GM12872 (cell line): ENCODE results near the gene JAKMIP2.

Source experiments
- TF ChIP-seq, protein P1 (sequence below): IDR thresholded peaks from 3 replicates; pipeline ENCODE4 v1.5.1; 2011; ENCODE audit warnings: low read depth, mild to moderate bottlenecking, low read length, moderate library complexity; ENCODE audit not compliant: insufficient read depth

Gene JAKMIP2

DNA sequence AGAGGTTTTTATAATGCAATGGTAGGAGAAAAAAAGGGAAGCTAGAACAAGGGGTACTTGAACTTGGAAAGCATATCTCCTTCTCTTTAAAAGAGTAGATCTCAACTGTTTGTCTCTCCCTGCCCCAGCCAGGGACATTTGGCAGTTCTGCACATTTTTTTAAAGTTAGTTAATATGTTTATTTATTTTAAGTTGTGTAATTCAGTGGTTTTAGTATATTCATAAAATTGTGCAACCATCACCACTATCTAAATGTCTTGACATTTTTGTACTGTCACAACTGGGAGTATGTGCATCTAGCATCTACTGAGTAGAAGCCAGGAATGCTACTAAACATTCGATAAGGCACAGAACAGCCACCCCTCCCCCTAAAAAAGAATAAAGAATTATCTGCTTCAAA is 169.2 kb downstream of the JAKMIP2 start:
- TF ChIP-seq, protein P1, sequence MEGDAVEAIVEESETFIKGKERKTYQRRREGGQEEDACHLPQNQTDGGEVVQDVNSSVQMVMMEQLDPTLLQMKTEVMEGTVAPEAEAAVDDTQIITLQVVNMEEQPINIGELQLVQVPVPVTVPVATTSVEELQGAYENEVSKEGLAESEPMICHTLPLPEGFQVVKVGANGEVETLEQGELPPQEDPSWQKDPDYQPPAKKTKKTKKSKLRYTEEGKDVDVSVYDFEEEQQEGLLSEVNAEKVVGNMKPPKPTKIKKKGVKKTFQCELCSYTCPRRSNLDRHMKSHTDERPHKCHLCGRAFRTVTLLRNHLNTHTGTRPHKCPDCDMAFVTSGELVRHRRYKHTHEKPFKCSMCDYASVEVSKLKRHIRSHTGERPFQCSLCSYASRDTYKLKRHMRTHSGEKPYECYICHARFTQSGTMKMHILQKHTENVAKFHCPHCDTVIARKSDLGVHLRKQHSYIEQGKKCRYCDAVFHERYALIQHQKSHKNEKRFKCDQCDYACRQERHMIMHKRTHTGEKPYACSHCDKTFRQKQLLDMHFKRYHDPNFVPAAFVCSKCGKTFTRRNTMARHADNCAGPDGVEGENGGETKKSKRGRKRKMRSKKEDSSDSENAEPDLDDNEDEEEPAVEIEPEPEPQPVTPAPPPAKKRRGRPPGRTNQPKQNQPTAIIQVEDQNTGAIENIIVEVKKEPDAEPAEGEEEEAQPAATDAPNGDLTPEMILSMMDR = no peak

DNA sequence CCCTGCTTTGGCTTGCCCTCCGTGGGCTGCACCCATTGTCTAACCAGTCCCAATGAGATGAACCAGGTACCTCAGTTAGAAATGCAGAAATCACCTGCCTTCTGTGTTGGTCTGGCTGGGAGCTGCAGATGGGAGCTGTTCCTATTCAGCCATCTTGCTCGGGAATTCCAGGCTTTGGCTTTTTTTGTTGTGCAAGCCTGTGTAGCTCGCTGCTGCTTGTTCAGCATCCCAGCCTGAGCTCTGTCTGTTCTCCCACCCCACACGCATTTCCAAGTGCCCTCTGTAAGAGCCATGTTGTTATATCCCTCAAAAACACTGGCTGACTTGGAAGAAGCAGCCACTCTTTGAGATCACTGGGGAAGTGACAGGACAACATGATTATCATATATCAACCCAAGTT is 171.0 kb downstream of the JAKMIP2 start:
- TF ChIP-seq, protein P1 = no peak

DNA sequence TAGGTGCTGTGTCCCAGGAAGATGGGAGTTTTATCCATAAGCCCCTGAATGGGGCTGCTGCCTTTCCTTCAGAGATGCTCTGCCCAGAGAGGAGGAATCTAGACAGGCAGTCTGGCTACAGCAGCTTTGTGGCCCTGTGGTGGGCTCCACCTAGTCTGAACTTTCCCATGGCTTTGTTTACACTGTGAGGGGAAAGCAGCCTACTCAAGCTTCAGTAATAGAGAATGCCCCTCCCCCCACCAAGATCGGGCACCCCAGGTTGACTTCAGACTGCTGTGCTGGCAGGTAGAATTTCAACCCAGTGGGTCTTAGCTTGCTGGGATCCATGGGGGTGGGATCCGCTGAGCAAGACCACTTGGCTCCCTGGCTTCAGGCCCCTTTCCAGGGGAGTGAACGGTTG is 171.7 kb downstream of the JAKMIP2 start:
- TF ChIP-seq, protein P1 = no peak

DNA sequence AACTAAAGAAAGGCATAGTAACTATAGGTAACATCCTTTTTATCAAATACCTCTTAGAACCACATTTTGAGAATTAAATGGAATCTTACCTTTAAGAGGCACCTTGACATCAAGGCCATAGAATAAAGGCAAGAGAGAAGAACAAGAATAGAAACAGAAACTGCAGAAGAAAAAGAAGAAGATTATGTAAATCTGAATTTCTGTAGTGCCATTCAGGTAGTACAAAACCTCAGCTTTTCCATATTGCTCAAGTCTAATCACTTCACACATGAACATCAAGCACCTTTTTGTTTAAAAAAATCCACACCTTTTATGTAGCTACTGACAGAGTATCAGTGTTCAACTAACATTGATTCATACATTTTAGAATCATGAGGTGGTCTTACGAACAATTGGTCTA is 180.9 kb downstream of the JAKMIP2 start:
- TF ChIP-seq, protein P1 = no peak

DNA sequence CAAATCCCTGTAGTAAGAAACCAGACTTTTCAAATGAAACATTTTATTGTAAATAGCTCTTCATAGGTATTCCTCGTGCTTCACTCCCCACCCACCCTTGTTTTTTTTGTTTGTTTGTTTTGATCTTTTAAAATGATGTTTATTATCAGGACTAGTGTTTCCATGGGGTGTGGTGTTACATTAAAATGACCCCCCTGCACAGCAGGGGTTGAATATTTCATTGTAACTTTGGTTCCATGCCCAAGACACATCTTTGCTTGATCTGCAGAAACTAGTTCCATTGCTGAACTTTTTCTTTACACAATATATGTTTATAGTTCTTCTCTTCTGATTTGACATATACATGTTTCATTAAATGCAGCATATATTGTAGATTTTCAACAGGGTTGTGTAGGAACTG is 191.4 kb downstream of the JAKMIP2 start:
- TF ChIP-seq, protein P1 = no peak

DNA sequence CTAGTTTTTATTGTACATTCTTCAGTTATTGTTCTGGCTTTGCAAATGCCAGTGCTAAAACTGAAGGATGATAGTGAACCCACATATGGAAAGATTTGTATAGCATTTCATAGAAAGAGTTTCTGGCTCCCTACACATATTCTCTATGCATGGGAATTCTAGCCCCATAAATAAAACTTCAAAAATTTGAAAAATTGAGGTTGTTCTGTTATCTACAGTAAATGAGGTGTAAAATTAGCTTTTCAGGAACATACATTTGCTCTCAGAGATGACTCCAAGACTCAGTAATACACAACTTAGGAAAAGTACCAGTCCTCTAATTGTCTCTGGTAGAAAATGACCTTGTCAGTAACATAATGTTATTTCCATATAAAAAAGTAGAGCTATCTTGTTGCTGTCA is 192.4 kb downstream of the JAKMIP2 start:
- TF ChIP-seq, protein P1 = no peak

DNA sequence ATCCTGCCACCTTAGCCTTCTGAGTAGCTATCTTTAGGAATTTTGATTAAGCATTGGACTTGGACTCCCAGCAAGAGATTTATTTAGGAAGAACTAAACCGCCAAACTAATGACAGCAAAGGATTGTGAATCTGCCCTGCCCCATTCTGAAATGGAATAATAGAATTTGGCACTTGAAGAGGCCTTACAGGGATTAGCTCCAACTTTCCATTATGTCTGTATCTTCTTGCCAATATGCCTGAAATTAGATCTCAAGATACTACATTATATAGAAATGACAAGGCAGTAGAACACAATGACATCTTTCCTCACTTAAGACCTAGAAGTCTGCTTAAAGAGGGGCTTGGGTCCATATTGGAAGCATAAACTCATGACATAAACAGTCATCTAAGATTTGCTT is 195.7 kb downstream of the JAKMIP2 start:
- TF ChIP-seq, protein P1 = no peak

DNA sequence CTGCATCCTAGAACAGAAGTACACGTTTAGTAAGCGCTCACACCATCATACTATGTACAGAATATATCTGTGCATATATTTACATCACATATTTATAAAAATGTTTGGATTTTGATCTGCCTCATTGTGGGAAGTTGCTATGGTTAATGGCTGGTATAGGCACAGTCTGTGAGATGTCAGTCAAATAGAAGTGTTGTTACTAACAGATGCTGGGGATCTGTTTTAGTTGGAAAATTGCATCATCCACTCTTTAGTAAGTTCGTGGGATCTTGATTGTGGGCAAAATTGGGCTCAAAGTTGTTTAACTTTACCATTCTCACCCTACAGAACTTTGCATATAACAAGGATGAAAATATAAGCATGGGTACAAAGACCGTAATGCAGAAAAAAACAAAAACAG is 196.3 kb downstream of the JAKMIP2 start:
- TF ChIP-seq, protein P1 = no peak
